ENCODE results near the gene LPAR2.

The LPAR2 gene

GRCh38 chr19:19661675-19662251, 33.7 kb upstream of the LPAR2 start:
- Histone ChIP-seq H3K9me3 (ENCODE audit: low read length) (no peaks in the 10 kb centered on the region), H3K4me3 (ENCODE audit: low read depth in 1 of 2, low read length in 2 of 2) (peak overlapping the region in 1 of 2 donors; percentile 99), H3K27me3 (ENCODE audit: control insufficient read depth in 1 of 2, insufficient read depth in 2 of 2, low read length in 2 of 2) (no peaks in the 10 kb centered on the region), H3K27ac (ENCODE audit: low read depth, low read length) (no peak overlapping the region), H3K9ac (ENCODE audit: low read length) (no peak overlapping the region), H3K4me1 (ENCODE audit: insufficient read depth, low read length) (peaks cover 15% of the 10 kb centered on the region), H3K36me3 (ENCODE audit: insufficient read depth, low read length) (peaks cover 18% of the 10 kb centered on the region)

GRCh38 chr19:19661141-19661674, 33.2 kb upstream of the LPAR2 start:
- peaks cover 15% of the 10 kb centered on the region for H3K4me1 ChIP-seq (ENCODE audit: insufficient read depth, low read length)
- H3K36me3 ChIP-seq (ENCODE audit: insufficient read depth, low read length) = peaks cover 24% of the 10 kb centered on the region
- H3K27ac ChIP-seq (ENCODE audit: low read depth, low read length) = no peak overlapping the region
- no peak overlapping the region for H3K4me3 ChIP-seq (ENCODE audit: low read depth in 1 of 2, low read length in 2 of 2)
- no peaks in the 10 kb centered on the region for H3K9me3 ChIP-seq (ENCODE audit: low read length)
- H3K27me3 ChIP-seq (ENCODE audit: control insufficient read depth in 1 of 2, insufficient read depth in 2 of 2, low read length in 2 of 2) = no peaks in the 10 kb centered on the region
- no peak overlapping the region for H3K9ac ChIP-seq (ENCODE audit: low read length)

GRCh38 chr19:19659646-19660245, 31.7 kb upstream of the LPAR2 start:
- Histone ChIP-seq H3K27ac (ENCODE audit: low read depth, low read length) (no peak overlapping the region), H3K27me3 (ENCODE audit: control insufficient read depth in 1 of 2, insufficient read depth in 2 of 2, low read length in 2 of 2) (no peaks in the 10 kb centered on the region), H3K4me1 (ENCODE audit: insufficient read depth, low read length) (peaks cover 15% of the 10 kb centered on the region), H3K4me3 (ENCODE audit: low read depth in 1 of 2, low read length in 2 of 2) (no peak overlapping the region), H3K9ac (ENCODE audit: low read length) (no peak overlapping the region), H3K9me3 (ENCODE audit: low read length) (no peaks in the 10 kb centered on the region), H3K36me3 (ENCODE audit: insufficient read depth, low read length) (peaks cover 38% of the 10 kb centered on the region)

GRCh38 chr19:19657397-19657783, 29.4 kb upstream of the LPAR2 start:
- no peak overlapping the region for H3K4me3 ChIP-seq (ENCODE audit: low read depth in 1 of 2, low read length in 2 of 2)
- no peaks in the 10 kb centered on the region for H3K27me3 ChIP-seq (ENCODE audit: control insufficient read depth in 1 of 2, insufficient read depth in 2 of 2, low read length in 2 of 2)
- H3K9ac ChIP-seq (ENCODE audit: low read length) = no peak overlapping the region
- H3K36me3 ChIP-seq (ENCODE audit: insufficient read depth, low read length) = peaks cover 62% of the 10 kb centered on the region
- peaks cover 8% of the 10 kb centered on the region for H3K4me1 ChIP-seq (ENCODE audit: insufficient read depth, low read length)
- no peak overlapping the region for H3K27ac ChIP-seq (ENCODE audit: low read depth, low read length)
- no peaks in the 10 kb centered on the region for H3K9me3 ChIP-seq (ENCODE audit: low read length)

- H3K9ac ChIP-seq (ENCODE audit: low read length) = no peak overlapping the region
- H3K4me1 ChIP-seq (ENCODE audit: insufficient read depth, low read length) = peaks cover 2% of the 10 kb centered on the region
- H3K36me3 ChIP-seq (ENCODE audit: insufficient read depth, low read length) = peaks cover 68% of the 10 kb centered on the region
- H3K27ac ChIP-seq (ENCODE audit: low read depth, low read length) = no peak overlapping the region
- no peaks in the 10 kb centered on the region for H3K27me3 ChIP-seq (ENCODE audit: control insufficient read depth in 1 of 2, insufficient read depth in 2 of 2, low read length in 2 of 2)
- H3K9me3 ChIP-seq (ENCODE audit: low read length) = no peaks in the 10 kb centered on the region
- no peak overlapping the region for H3K4me3 ChIP-seq (ENCODE audit: low read depth in 1 of 2, low read length in 2 of 2)
Measured at GRCh38 chr19:19656451-19657396, 28.7 kb upstream of the LPAR2 start.

GRCh38 chr19:19655641-19656343, 27.8 kb upstream of the LPAR2 start:
- Histone ChIP-seq H3K9ac (ENCODE audit: low read length) (no peak overlapping the region), H3K27me3 (ENCODE audit: control insufficient read depth in 1 of 2, insufficient read depth in 2 of 2, low read length in 2 of 2) (no peaks in the 10 kb centered on the region), H3K27ac (ENCODE audit: low read depth, low read length) (no peak overlapping the region), H3K4me1 (ENCODE audit: insufficient read depth, low read length) (no peaks in the 10 kb centered on the region), H3K9me3 (ENCODE audit: low read length) (no peaks in the 10 kb centered on the region), H3K36me3 (ENCODE audit: insufficient read depth, low read length) (peaks cover 78% of the 10 kb centered on the region), H3K4me3 (ENCODE audit: low read depth in 1 of 2, low read length in 2 of 2) (no peak overlapping the region)

GRCh38 chr19:19655051-19655594, 27.1 kb upstream of the LPAR2 start:
- H3K9me3 ChIP-seq (ENCODE audit: low read length) = no peaks in the 10 kb centered on the region
- no peak overlapping the region for H3K4me3 ChIP-seq (ENCODE audit: low read depth in 1 of 2, low read length in 2 of 2)
- no peak overlapping the region for H3K9ac ChIP-seq (ENCODE audit: low read length)
- H3K27me3 ChIP-seq (ENCODE audit: control insufficient read depth in 1 of 2, insufficient read depth in 2 of 2, low read length in 2 of 2) = no peaks in the 10 kb centered on the region
- H3K36me3 ChIP-seq (ENCODE audit: insufficient read depth, low read length) = peaks cover 84% of the 10 kb centered on the region
- H3K4me1 ChIP-seq (ENCODE audit: insufficient read depth, low read length) = no peaks in the 10 kb centered on the region
- H3K27ac ChIP-seq (ENCODE audit: low read depth, low read length) = no peak overlapping the region

- H3K27me3 ChIP-seq (ENCODE audit: control insufficient read depth in 1 of 2, insufficient read depth in 2 of 2, low read length in 2 of 2) = no peaks in the 10 kb centered on the region
- no peak overlapping the region for H3K9ac ChIP-seq (ENCODE audit: low read length)
- peaks cover 84% of the 10 kb centered on the region for H3K36me3 ChIP-seq (ENCODE audit: insufficient read depth, low read length)
- H3K4me1 ChIP-seq (ENCODE audit: insufficient read depth, low read length) = no peaks in the 10 kb centered on the region
- H3K4me3 ChIP-seq (ENCODE audit: low read depth in 1 of 2, low read length in 2 of 2) = no peak overlapping the region
- H3K27ac ChIP-seq (ENCODE audit: low read depth, low read length) = no peak overlapping the region
- H3K9me3 ChIP-seq (ENCODE audit: low read length) = no peaks in the 10 kb centered on the region
Measured at GRCh38 chr19:19654441-19654840, 26.4 kb upstream of the LPAR2 start.

- Histone ChIP-seq H3K9ac (ENCODE audit: low read length) (no peak overlapping the region), H3K4me3 (ENCODE audit: low read depth in 1 of 2, low read length in 2 of 2) (no peak overlapping the region), H3K4me1 (ENCODE audit: insufficient read depth, low read length) (no peaks in the 10 kb centered on the region), H3K27me3 (ENCODE audit: control insufficient read depth in 1 of 2, insufficient read depth in 2 of 2, low read length in 2 of 2) (no peaks in the 10 kb centered on the region), H3K27ac (ENCODE audit: low read depth, low read length) (no peak overlapping the region), H3K36me3 (ENCODE audit: insufficient read depth, low read length) (peaks cover 84% of the 10 kb centered on the region), H3K9me3 (ENCODE audit: low read length) (no peaks in the 10 kb centered on the region)
Measured at GRCh38 chr19:19653597-19654147, 25.7 kb upstream of the LPAR2 start.

GRCh38 chr19:19652482-19653295, 24.7 kb upstream of the LPAR2 start:
- no peak overlapping the region for H3K27ac ChIP-seq (ENCODE audit: low read depth, low read length)
- no peaks in the 10 kb centered on the region for H3K4me1 ChIP-seq (ENCODE audit: insufficient read depth, low read length)
- no peaks in the 10 kb centered on the region for H3K27me3 ChIP-seq (ENCODE audit: control insufficient read depth in 1 of 2, insufficient read depth in 2 of 2, low read length in 2 of 2)
- no peak overlapping the region for H3K4me3 ChIP-seq (ENCODE audit: low read depth in 1 of 2, low read length in 2 of 2)
- no peaks in the 10 kb centered on the region for H3K9me3 ChIP-seq (ENCODE audit: low read length)
- peaks cover 75% of the 10 kb centered on the region for H3K36me3 ChIP-seq (ENCODE audit: insufficient read depth, low read length)
- H3K9ac ChIP-seq (ENCODE audit: low read length) = no peak overlapping the region

Measured in muscle layer of colon (tissue), 2 donors.